HG02840 (cell line): ENCODE data around the gene ERG.

Source experiments
- ATAC-seq: cut with Tn5 transposase; IDR thresholded peaks from one replicate; pipeline ENCODE4 v1.9.1; 2021; ENCODE audit warnings: mild to moderate bottlenecking, moderate library complexity, moderate number of reproducible peaks; ENCODE audit not compliant: unreplicated experiment, low FRiP score

ERG gene

DNA sequence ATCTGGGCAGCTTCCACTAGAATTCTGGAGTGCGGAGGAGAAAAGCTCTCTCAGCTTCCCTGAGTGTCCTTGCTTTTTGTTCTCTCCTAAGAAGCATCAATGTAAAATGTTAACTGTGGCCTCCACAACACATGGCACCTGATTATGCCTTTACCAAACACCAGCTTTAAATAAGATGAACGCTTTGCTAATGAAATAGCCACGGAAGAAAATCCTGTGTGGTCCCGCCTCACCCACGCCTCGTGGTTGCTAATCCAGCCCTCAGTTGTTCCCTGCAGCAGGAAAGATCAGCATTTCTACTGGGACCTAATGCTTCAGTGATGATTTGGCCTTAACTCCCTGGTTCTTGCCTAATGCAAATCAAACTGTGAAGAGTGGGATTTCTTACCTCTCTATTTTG is 1.8 kb upstream of the ERG start:
- no peak for ATAC-seq

DNA sequence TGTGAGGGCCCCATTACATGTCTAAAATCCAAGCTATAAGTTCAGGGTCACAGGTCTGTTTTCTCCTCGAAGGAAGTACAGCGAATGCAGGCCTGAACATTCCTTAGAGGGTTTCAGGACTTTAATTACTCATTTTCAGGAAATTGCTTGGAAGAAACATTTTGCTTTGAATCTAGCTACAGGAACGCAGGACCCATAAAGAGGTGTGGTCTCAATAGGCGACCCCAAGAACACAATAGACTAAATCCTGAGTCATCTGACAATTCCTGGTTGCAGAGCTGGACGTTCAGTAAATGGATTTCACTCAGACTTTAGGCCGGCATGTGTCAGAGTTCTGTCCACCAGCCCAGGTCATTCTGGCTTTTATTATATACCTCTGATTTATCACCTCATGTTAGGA is 1.0 kb upstream of the ERG start:
- ATAC-seq: no peak

GRCh38 chr21:38496224-38496623 is 2.1 kb downstream of the ERG start:
- ATAC-seq: no peak

GRCh38 chr21:38495696-38496095 is 2.6 kb downstream of the ERG start:
- ATAC-seq: no peak

DNA sequence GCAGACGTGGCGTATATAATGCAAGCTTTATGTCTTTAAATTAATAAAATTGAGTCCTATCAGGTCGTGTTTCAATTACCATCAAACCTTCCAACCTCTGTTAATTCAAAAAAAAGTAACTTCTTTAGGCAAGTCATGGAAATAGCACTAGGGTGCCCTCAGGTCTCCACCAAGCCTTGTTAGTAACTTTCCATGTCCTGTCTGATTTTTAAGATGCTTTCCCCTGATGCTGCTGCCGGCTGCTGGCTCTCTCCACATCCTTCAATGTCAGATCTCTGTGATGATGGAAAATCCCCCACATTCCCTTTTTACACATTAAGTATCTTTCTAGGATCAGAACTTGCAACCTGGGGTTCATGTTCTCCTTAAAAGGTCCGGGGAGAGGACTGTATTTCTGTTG is 3.0 kb downstream of the ERG start:
- no peak for ATAC-seq

DNA sequence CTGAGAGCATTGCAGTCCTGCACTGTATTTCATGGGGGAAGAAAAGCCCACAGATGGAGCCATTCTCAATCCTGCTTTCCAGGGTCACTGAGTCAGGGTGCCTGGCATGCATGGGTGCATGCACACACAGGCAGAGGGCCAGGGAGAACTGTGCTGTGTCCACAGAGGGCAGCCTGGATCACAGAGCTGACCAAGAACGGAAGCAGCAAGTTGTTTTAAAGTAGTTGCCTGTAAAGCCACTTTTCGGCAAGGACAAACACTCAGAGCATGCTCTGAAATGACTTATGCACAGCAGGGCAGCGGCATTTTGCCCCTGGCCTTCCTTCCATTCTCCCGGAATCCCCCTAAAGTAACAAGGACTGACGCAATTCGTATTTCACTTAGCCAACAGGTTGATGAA is 3.6 kb downstream of the ERG start:
- no peak for ATAC-seq

GRCh38 chr21:38494251-38494642 is 4.0 kb downstream of the ERG start:
- ATAC-seq: no peak

DNA sequence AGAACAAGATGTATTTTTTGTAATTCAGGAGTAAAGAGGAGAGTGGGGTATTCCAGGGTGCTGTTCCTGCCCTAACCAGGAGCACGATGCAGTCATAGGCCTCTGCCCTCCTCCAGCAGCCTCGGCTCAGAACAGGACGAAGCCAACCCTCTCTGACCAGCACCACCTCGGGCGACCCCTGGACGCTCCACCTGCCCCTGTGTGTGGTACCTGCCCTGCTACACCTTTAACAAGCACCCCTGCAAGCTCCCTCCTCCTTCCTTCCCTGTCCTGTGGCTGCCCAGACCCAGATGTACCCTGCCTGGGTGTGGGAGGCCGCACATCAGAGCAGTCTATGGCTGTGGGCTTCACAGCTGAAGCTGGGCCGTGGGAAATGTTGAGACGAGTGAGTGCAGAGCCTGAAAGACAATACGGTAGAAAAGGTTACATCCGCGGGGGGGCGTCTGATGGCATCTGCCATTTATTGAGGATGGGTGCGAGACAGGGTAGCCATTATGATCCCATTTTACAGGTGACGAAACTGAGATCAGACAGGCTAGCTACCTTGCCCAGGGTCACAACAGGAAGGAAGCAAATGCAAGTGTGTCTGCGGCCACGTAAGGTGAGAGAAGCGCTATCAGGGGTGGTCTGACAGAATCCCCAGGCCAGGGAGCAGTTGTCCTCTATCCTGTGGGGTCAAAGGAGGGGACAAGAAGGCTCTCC is 4.6 kb downstream of the ERG start:
- ATAC-seq: no peak

DNA sequence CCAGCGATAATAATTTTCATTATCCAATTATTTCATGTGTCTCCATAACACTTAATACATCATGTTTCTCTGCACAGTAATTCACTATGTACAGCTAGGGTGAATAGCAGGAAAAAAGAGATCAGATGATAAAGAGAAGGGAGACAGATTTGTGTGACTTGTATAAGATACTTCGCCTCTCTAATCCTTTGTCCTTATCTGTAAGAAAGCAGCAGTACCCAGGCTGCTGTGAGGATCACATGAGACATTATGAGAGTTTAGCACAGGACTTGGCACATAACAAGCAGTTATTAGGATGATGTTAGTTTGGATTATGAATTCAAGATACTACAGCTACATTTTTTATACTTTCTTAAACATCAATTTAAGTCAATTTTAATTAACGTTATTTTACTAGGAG is 6.3 kb downstream of the ERG start:
- ATAC-seq: no peak

DNA sequence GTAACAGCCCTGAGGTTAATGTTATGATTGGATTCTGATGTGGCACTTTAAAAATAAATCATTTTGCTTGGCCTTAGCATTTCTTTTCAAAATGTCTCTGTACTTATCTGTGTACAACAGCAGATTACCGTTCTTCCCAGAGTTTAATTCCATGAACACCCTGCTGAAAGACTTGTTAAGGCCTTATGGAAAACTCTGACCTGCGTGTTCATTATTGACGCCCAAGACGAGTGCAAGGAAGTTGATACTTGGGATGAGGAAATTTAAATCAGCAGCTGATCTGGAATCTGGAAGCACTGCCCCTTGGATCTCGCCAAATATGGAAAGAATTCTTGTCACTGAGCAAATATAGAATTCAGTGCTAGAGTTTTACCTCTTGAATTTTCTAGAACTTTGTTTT is 6.7 kb downstream of the ERG start:
- ATAC-seq: no peak

DNA sequence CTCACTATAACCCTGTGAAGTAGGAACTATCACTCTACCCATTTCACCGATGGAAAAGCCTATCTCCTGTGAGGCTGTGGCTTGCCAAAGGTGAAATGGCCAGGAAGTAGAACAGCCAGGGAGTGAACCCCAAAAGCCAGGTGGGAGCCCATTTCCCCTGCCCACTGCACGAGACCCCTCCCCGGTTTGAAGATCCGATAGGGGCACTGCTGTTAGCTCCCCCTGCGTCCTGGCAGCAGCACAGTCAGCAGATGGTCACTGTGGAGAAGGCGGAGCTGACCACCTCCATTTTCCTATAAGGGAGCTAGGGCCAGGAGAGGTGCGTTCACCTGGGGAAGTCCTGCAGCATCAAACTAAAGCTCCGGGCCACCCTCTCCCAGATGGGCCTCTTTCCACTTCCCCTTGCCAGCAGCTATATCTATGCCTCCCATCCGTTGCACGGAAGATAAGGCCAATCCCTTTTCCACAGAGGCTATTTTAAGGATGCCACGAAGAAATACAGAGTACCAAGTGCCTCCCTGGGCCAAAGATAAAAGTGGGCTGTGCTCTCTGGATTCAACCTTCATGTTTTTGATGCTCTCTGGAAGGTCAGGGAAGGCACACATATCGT is 7.8 kb downstream of the ERG start:
- ATAC-seq: no peak

DNA sequence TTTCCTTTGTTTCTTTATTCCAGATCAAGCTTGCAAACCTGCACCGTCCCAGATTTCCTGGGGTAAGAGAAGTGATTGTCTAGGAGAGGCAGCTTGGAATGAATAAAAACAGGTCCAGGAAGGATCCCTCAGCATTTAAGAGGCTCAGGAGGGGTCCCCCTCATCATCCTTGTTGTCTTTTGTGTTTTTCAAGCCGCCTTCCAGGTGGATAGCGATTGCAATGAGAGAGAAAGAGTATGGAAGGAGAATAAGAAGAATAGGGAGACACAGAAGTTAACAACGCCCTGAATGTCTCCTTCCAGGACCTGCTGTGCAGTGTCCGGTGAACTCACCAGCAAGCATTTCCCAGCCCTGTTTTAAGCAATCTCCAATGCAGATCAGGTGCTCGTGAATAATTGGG is 8.5 kb downstream of the ERG start:
- ATAC-seq: no peak

DNA sequence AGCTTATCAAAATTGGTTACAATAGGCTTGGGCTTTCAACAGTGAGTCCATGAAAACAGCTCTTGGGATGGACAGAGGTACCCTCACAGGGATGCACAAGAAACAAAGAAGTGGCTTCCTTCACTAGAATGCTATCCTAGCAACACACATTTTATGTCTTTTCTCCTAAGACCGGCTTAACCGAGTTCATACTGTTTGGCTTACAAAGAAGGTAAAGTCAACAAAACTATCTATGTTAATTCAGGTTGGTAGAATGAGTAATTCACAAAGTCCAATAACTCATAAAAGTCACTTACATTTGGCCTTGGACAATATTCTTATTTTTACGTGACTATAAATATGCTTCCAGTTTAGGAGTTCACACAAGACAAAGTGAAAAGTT is 9.0 kb downstream of the ERG start:
- no peak for ATAC-seq

GRCh38 chr21:38488640-38489270 is 9.5 kb downstream of the ERG start:
- ATAC-seq: no peak

DNA sequence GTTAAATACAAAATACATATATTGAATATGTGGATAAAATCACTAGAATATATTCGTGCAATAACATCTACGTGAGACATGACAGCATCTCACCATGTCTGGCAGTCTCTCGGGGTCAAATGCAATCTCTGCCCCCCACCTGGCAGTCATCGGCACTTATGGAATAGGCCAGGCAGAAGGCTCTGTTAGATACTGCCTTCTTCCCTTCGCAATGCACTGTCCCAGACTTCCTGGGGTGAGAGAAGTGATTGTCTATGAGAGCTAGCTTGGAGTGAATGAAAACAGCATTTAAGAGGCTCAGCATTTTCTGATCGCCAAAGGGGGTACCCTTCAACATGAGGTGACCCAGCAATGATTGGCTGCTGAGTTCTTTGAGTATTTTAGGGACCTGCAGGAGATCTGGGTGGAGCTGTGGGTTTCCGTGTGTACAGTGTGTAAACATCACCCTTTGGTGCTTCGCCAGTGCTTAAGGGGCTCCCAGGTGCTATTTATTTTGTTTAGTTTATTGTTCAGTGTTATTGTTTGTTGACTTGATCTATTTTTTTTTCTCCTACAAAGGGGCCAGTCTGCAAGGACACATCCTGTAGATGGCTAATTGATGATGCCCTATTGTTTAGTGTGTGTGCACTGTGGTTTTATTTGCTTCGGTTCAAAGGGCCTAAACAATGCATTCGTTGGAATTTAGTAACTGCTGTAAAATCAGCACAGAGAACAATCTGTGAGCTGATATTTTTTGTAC is 10.2 kb downstream of the ERG start:
- ATAC-seq: no peak

- ATAC-seq: no peak
These were observed 11.6 kb downstream of the ERG start for GRCh38 chr21:38486706-38487105.

GRCh38 chr21:38486221-38486620 is 12.1 kb downstream of the ERG start:
- ATAC-seq: no peak

- ATAC-seq: no peak
These were observed 18.4 kb downstream of the ERG start for GRCh38 chr21:38479641-38480525.

DNA sequence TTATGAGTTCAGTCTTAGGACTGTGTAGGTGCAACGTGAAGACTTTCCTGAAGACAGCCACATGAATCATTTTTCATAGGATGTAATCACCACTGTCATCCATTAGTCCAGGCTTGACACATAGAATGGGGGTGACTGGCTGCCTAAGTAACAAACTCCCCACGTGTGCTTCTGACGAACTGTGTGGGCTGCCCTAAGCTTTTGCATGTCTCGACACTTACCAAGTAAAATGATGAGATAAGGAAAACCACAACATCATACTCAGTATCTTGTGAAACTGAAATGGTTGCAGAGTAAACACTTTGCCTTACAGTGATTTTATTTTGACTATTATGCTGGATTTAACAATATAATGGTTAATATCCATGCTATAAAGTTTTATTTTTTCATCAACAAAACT is 19.5 kb downstream of the ERG start:
- no peak for ATAC-seq

GRCh38 chr21:38477226-38477625 is 21.1 kb downstream of the ERG start:
- no peak for ATAC-seq

DNA sequence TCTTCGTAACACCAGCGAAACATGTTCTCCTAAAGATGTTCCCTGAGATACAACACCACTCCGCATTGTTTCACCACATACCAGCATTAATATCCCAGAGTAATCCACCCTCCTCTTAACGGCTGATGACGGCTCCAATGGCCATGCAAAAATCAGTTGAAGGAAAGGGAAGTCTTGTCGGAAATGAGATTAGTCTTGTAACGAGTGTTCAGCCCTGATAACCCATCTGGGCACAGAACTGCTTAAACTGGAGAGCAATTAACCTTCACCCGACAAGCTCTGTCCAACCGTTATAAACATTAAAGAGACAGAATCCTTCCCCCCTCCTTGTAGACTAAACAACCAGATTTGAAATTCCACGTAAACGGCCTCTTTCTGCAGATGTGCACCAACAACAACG is 21.9 kb downstream of the ERG start:
- no peak for ATAC-seq
